K562 (cell line): ENCODE results near the gene SDR9C7. TPM values are rescaled to one million over a fixed set of nuclear protein-coding genes. Genes with fewer than 3 reads are reported as not detected.

ENCODE experiments used
- CBX8 ChIP-seq: fragments of 200-600 bp; sonication (generic); IDR thresholded peaks from 2 replicates; pipeline ENCODE4 v1.6.1; 2012; ENCODE audit warnings: borderline replicate concordance, mixed run types, low read depth, mild to moderate bottlenecking, moderate library complexity, mixed read lengths, low read length, control low read depth, inconsistent platforms; ENCODE audit not compliant: poor library complexity, severe bottlenecking; ENCODE audit errors: extremely low read depth
- JUNB ChIP-seq: fragments of 450-650 bp; formaldehyde crosslinking; conservative IDR thresholded peaks from 2 replicates; pipeline ENCODE4 v1.4.0; 2020; ENCODE audit warnings: mild to moderate bottlenecking
- KLF16 ChIP-seq: IDR thresholded peaks from 2 replicates; pipeline ENCODE4 v1.6.1; 2016; ENCODE audit warnings: antibody characterized with exemption
- L3MBTL2 ChIP-seq: fragments of 450-650 bp; IDR thresholded peaks from 2 replicates; pipeline ENCODE4 v1.6.1; 2016; ENCODE audit warnings: mild to moderate bottlenecking, moderate library complexity
- MBD2 ChIP-seq: sonication (generic); IDR thresholded peaks from 2 replicates; pipeline ENCODE4 v1.6.1; 2016; ENCODE audit warnings: low read depth, borderline replicate concordance
- MTF1 ChIP-seq: fragments of 250-450 bp; sonication (Bioruptor Pico); IDR thresholded peaks from 2 replicates; pipeline ENCODE4 v1.9.0; 2021; ENCODE audit warnings: moderate library complexity, mild to moderate bottlenecking, inconsistent platforms, borderline replicate concordance
- MYBL2 ChIP-seq, 2 experiments: fragments of 450-650 bp in 1 of 2; sonication (generic) in 1 of 2; formaldehyde crosslinking in 1 of 2; IDR thresholded peaks; 2 replicates each; pipeline versions ENCODE4 v1.6.1 to v1.8.1; 2017 to 2022; ENCODE audit warnings: borderline replicate concordance in 1 of 2, inconsistent platforms in 1 of 2, low read depth in 1 of 2, mild to moderate bottlenecking in 1 of 2, missing genetic modification reagents in 1 of 2, moderate library complexity in 1 of 2
- NCOA1 ChIP-seq: fragments of 450-650 bp; IDR thresholded peaks from 2 replicates; pipeline ENCODE4 v1.6.1; 2016; ENCODE audit warnings: low read depth
- PRDM10 ChIP-seq: fragments of 450-650 bp; IDR thresholded peaks from 2 replicates; pipeline ENCODE4 v1.6.1; 2018; ENCODE audit not compliant: partially characterized antibody
- RBM17 ChIP-seq: fragments of 200-400 bp; formaldehyde crosslinking; IDR thresholded peaks from 2 replicates; pipeline ENCODE4 v1.6.1; 2017; ENCODE audit warnings: low read depth, mild to moderate bottlenecking, low read length, borderline replicate concordance
- VEZF1 ChIP-seq: fragments of 200-800 bp; sonication (Bioruptor generic); IDR thresholded peaks from 2 replicates; pipeline ENCODE4 v1.6.1; 2017; ENCODE audit warnings: missing genetic modification characterization, missing compliant biosample characterization
- XRCC4 ChIP-seq: IDR thresholded peaks from one replicate; pipeline ENCODE4 v1.6.1; 2011; ENCODE audit not compliant: insufficient read depth, insufficient read length; ENCODE audit errors: extremely low read depth
- YY1 ChIP-seq, 3 experiments: IDR thresholded peaks; 2 replicates each; pipeline ENCODE4 v1.6.1; 2011; ENCODE audit warnings: low read length in 2 of 3, mild to moderate bottlenecking in 2 of 3, moderate library complexity in 2 of 3, borderline replicate concordance in 1 of 3, control low read depth in 1 of 3, low read depth in 1 of 3; ENCODE audit not compliant: insufficient read depth in 3 of 3, insufficient replicate concordance in 2 of 3, control insufficient read depth in 1 of 3, insufficient read length in 1 of 3; ENCODE audit errors: extremely low read depth in 1 of 3
- ZC3H11A ChIP-seq: IDR thresholded peaks from 2 replicates; pipeline ENCODE4 v1.6.1; 2012; ENCODE audit warnings: low read depth, low read length, improper control_type of control experiment
- ZNF41 ChIP-seq: fragments of 250-450 bp; sonication (Bioruptor Pico); conservative IDR thresholded peaks from 2 replicates; pipeline ENCODE4 v1.4.0; 2020; ENCODE audit warnings: mild to moderate bottlenecking
- ZNF436 ChIP-seq: fragments of 250-450, 450-650 bp; sonication (Bioruptor Pico); formaldehyde crosslinking; IDR thresholded peaks from 2 replicates; pipeline ENCODE4 v1.7.0; 2020; ENCODE audit warnings: mild to moderate bottlenecking
- ZNF589 ChIP-seq: fragments of 200-800 bp; sonication (Bioruptor generic); IDR thresholded peaks from 2 replicates; pipeline ENCODE4 v1.6.1; 2016; ENCODE audit warnings: low read depth, missing genetic modification characterization, missing compliant biosample characterization
- polyA plus RNA-seq, 8 experiments: library from polyadenylated mRNA; depleted of rRNA in 4 of 8; stranded (reverse) in 5 of 8; unstranded in 3 of 8; fragments of >200 nt; fragmentation: Nextera tagmentation in 2 of 8; fragmentation: Illumina TruSeq in 1 of 8; extraction: Ambion mirVana in 2 of 8; extraction: Trizol in 1 of 8; gene quantifications; 2 replicates each; pipeline versions ENCODE4 v1.2.1 to v1.2.3, GENCODE V29; 2011 to 2014; ENCODE audit warnings: inconsistent platforms in 1 of 8, missing spikeins in 1 of 8
- total RNA-seq, 7 experiments: library from RNA; depleted of rRNA in 6 of 7; stranded (reverse); fragments of >200 nt in 6 of 7; fragmentation: Illumina TruSeq in 2 of 7; extraction: Trizol in 2 of 7; gene quantifications; 2 replicates each; pipeline versions ENCODE4 v1.2.1 to v1.2.3, GENCODE V29; 2011 to 2021; ENCODE audit warnings: low replicate concordance in 1 of 7
- TF ChIP-seq, protein P1 (sequence below): fragments of 250-450 bp; sonication (Bioruptor Pico); IDR thresholded peaks from 2 replicates; pipeline ENCODE4 v1.5.0; 2022; ENCODE audit warnings: mild to moderate bottlenecking
- TF ChIP-seq, protein P2 (sequence below): sonication (generic); formaldehyde crosslinking; IDR thresholded peaks from 2 replicates; pipeline ENCODE4 v1.8.0; 2022; ENCODE audit warnings: missing genetic modification reagents, mild to moderate bottlenecking, borderline replicate concordance

Gene SDR9C7
- total and polyA plus RNA-seq, 9 of the 15 experiments (the other 6 are each of a cell fraction or from before 2014, with no cell fraction given), result 0.04 to 0.59 (median 0.06) TPM; not detected in 6

DNA sequence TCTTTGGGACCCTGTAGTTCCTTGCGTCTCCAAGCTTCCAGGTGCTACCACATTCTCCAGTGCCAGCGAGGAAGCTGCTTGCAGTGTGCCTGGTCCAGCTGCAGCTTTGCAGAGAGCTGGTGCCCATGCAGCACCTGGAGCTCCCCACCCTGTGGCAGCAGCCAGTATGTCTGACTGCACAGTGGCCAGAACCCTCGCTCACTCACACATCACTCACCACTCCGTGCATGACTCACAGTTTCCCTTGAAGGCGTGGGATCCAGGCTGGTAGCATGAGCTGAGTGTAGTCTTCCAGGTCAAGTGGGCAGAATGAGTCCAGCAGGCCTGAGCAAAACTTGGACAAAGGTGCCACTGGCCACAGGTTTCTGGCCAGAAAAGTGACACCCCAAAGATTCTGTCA lies 33.6 kb downstream of the SDR9C7 start (continued):
- no peak for TF ChIP-seq PRDM10
- no peak for TF ChIP-seq ZNF436 (CRISPR knock-in tag)
- TF ChIP-seq MBD2, result no peak
- TF ChIP-seq RBM17, result no peak
- TF ChIP-seq ZNF41 (CRISPR knock-in tag), result no peak
- no peak for TF ChIP-seq VEZF1
- TF ChIP-seq JUNB (CRISPR knock-in tag), result peak; percentile 73
- TF ChIP-seq XRCC4, result no peak
- TF ChIP-seq KLF16, result no peak
- no peak for TF ChIP-seq MYBL2 (IDR thresholded peaks at IDR 0.05; ENCODE audit: low read depth)
- no peak for TF ChIP-seq MYBL2 (CRISPR knock-in tag; IDR thresholded peaks at IDR 0.05; ENCODE audit: borderline replicate concordance)
- TF ChIP-seq, protein P1, sequence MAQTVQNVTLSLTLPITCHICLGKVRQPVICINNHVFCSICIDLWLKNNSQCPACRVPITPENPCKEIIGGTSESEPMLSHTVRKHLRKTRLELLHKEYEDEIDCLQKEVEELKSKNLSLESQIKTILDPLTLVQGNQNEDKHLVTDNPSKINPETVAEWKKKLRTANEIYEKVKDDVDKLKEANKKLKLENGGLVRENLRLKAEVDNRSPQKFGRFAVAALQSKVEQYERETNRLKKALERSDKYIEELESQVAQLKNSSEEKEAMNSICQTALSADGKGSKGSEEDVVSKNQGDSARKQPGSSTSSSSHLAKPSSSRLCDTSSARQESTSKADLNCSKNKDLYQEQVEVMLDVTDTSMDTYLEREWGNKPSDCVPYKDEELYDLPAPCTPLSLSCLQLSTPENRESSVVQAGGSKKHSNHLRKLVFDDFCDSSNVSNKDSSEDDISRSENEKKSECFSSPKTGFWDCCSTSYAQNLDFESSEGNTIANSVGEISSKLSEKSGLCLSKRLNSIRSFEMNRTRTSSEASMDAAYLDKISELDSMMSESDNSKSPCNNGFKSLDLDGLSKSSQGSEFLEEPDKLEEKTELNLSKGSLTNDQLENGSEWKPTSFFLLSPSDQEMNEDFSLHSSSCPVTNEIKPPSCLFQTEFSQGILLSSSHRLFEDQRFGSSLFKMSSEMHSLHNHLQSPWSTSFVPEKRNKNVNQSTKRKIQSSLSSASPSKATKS, result no peak
- TF ChIP-seq, protein P2, sequence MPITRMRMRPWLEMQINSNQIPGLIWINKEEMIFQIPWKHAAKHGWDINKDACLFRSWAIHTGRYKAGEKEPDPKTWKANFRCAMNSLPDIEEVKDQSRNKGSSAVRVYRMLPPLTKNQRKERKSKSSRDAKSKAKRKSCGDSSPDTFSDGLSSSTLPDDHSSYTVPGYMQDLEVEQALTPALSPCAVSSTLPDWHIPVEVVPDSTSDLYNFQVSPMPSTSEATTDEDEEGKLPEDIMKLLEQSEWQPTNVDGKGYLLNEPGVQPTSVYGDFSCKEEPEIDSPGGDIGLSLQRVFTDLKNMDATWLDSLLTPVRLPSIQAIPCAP, result no peak
- TF ChIP-seq L3MBTL2, result peak; percentile 61; the same call in 1 of the 2 replicates
- no peak for TF ChIP-seq ZC3H11A
- TF ChIP-seq MTF1, result no peak
- no peak for TF ChIP-seq CBX8
- TF ChIP-seq ZNF589 (CRISPR knock-in tag), result 0 out of 2 replicates have a peak, but pooled peaks have one; percentile 27
- TF ChIP-seq YY1 (IDR thresholded peaks at IDR 0.05; ENCODE audit: borderline replicate concordance in 1 of 3, control insufficient read depth in 1 of 3, extremely low read depth in 1 of 3, insufficient read depth in 3 of 3, insufficient read length in 1 of 3, insufficient replicate concordance in 2 of 3, low read depth in 1 of 3, low read length in 2 of 3), result no peak
- no peak for TF ChIP-seq NCOA1
